K562 (cell line): ENCODE results near the gene STAB2. TPM values are rescaled to one million over a fixed set of nuclear protein-coding genes. Genes with fewer than 3 reads are reported as not detected.
A peak's percentile ranks its signal among the peaks of the same experiment; 100 is the strongest.

ENCODE experiments used
- ATAC-seq: fragments of 200-7000 bp; cut with Tn5 transposase; 3 replicates; pipeline ENCODE4 v1.9.1; 2020; ENCODE audit warnings: moderate library complexity
- BruUV-seq: library from RNA; stranded (reverse); fragments of 400-500 nt; replicated peaks from 2 replicates; lab custom pipeline; 2021; lab: Mats Ljungman, UMichigan
- CTCF ChIA-PET: fragments of 300-600 bp; formaldehyde crosslinking; extraction: SDS; loops from one replicate; lab custom pipeline; 2021; ENCODE audit warnings: low intra/inter-chr PET ratio; lab: Yijun Ruan, JAX
- POLR2A ChIA-PET: fragments of 300-600, 350-650 bp; sonication (Branson Sonifier 250); formaldehyde crosslinking; extraction: SDS; loops from one replicate; lab custom pipeline; 2021; ENCODE audit warnings: antibody characterized with exemption, inconsistent platforms; lab: Yijun Ruan, JAX
- DNase-seq, 4 experiments: peaks; one replicate each; pipeline versions ENCODE4 v3.0.0 to v3.0.0-alpha.2; 2011 to 2018; ENCODE audit warnings: low spot score in 3 of 4, mixed read lengths in 3 of 4; ENCODE audit errors: extremely low read depth in 1 of 4
- FAIRE-seq: peaks from 2 replicates; lab custom pipeline; 2011; peaks lifted over from hg19 to GRCh38; lab: Jason Lieb, UNC
- H2AFZ ChIP-seq: 2 replicates; pipeline ENCODE4 v1.6.0; 2011; ENCODE audit warnings: low read depth, low read length, control low read depth, inconsistent platforms
- H3K27ac ChIP-seq: fragments of 200-600 bp; 3 replicates; pipeline ENCODE4 v1.8.0; 2011; ENCODE audit warnings: low read depth, mild to moderate bottlenecking, control low read depth, inconsistent platforms, low read length, moderate library complexity, mixed read lengths; ENCODE audit errors: extremely low read depth
- H3K27me3 ChIP-seq, 2 experiments: fragments of 300-600 bp in 1 of 2; 2 replicates in 1 of 2; 3 replicates in 1 of 2; pipeline versions ENCODE4 v1.6.0 to v1.8.0; 2011; ENCODE audit warnings: inconsistent platforms in 2 of 2, low read length in 2 of 2, mild to moderate bottlenecking in 1 of 2, mixed read lengths in 1 of 2, moderate library complexity in 1 of 2; ENCODE audit not compliant: control insufficient read depth in 2 of 2, insufficient read depth in 2 of 2
- H3K36me3 ChIP-seq: fragments of 300-600 bp; 3 replicates; pipeline ENCODE4 v1.8.0; 2011; ENCODE audit warnings: mild to moderate bottlenecking, low read length, inconsistent platforms; ENCODE audit not compliant: control insufficient read depth, insufficient read depth
- H3K4me1 ChIP-seq, 2 experiments: fragments of 200-600 bp in 1 of 2; replicated peaks in 1 of 2; 2 replicates in 1 of 2; 3 replicates in 1 of 2; pipeline versions ENCODE4 v1.5.1 to v1.8.0; 2011; ENCODE audit warnings: inconsistent platforms in 2 of 2, low read length in 2 of 2, mild to moderate bottlenecking in 1 of 2, mixed read lengths in 1 of 2, moderate library complexity in 1 of 2; ENCODE audit not compliant: control insufficient read depth in 2 of 2, insufficient read depth in 2 of 2
- H3K4me2 ChIP-seq: 2 replicates; pipeline ENCODE4 v1.6.1; 2011; ENCODE audit warnings: low read length, control low read depth, inconsistent platforms, mixed read lengths; ENCODE audit not compliant: insufficient read depth
- H3K4me3 ChIP-seq: fragments of 200-600 bp; sonication (generic), shearing (Covaris generic); 2 replicates; pipeline ENCODE4 v1.5.1; 2016; ENCODE audit warnings: control low read depth, inconsistent platforms
- H3K79me2 ChIP-seq: fragments of 200-600 bp; 3 replicates; pipeline ENCODE4 v1.8.0; 2011; ENCODE audit warnings: low read length, inconsistent platforms; ENCODE audit not compliant: control insufficient read depth, insufficient read depth
- H3K9ac ChIP-seq, 2 experiments: 2 replicates each; pipeline versions ENCODE4 v1.6.0 to v1.6.1; 2011; ENCODE audit warnings: low read depth in 2 of 2, low read length in 2 of 2, control low read depth in 1 of 2, inconsistent platforms in 1 of 2, mild to moderate bottlenecking in 1 of 2, mixed read lengths in 1 of 2; ENCODE audit not compliant: insufficient read depth in 1 of 2
- H3K9me1 ChIP-seq: one replicate; pipeline ENCODE4 v1.6.0; 2011; ENCODE audit warnings: inconsistent platforms, mild to moderate bottlenecking, low read length, moderate library complexity; ENCODE audit not compliant: control insufficient read depth, insufficient read depth
- H3K9me3 ChIP-seq: replicated peaks from 2 replicates; pipeline ENCODE4 v1.5.1; 2011; ENCODE audit warnings: low read depth, low read length, inconsistent platforms; ENCODE audit not compliant: control insufficient read depth, insufficient read depth
- H4K20me1 ChIP-seq: replicated peaks from 2 replicates; pipeline ENCODE4 v1.6.1; 2011; ENCODE audit warnings: low read length, inconsistent platforms, mixed read lengths; ENCODE audit not compliant: control insufficient read depth, insufficient read depth
- HEY1 ChIP-seq: fragments of 250-450 bp; sonication (Bioruptor Pico); IDR thresholded peaks from 2 replicates; pipeline ENCODE4 v1.5.0; 2020; ENCODE audit warnings: mild to moderate bottlenecking, moderate library complexity, borderline replicate concordance
- MAFG ChIP-seq: fragments of 450-650 bp; conservative IDR thresholded peaks from 2 replicates; pipeline ENCODE4 v1.6.1; 2016; ENCODE audit warnings: missing genetic modification characterization, missing compliant biosample characterization
- NUFIP1 ChIP-seq: fragments of 450-650 bp; IDR thresholded peaks from 2 replicates; pipeline ENCODE4 v1.6.1; 2018; ENCODE audit not compliant: partially characterized antibody
- PHF20 ChIP-seq: fragments of 450-650 bp; IDR thresholded peaks from 2 replicates; pipeline ENCODE4 v1.6.1; 2018; ENCODE audit not compliant: partially characterized antibody
- RAD51 ChIP-seq: fragments of 450-650 bp; IDR thresholded peaks from 2 replicates; pipeline ENCODE4 v1.7.1; 2016; ENCODE audit warnings: low read depth, mild to moderate bottlenecking, borderline replicate concordance
- SETDB1 ChIP-seq: IDR thresholded peaks from one replicate; pipeline ENCODE4 v1.6.1; 2012; ENCODE audit warnings: low read length, control low read depth, inconsistent platforms
- TBP ChIP-seq: optimal IDR thresholded peaks from 2 replicates; pipeline ENCODE3; 2011; ENCODE audit warnings: low read depth, low read length, improper control_type of control experiment
- USF2 ChIP-seq: sonication (generic); formaldehyde crosslinking; IDR thresholded peaks from 2 replicates; pipeline ENCODE4 v1.5.0; 2020; ENCODE audit warnings: missing genetic modification reagents
- ZNF24 ChIP-seq: fragments of 450-650 bp; IDR thresholded peaks from 2 replicates; pipeline ENCODE4 v1.6.1; 2016
- ZNF316 ChIP-seq: fragments of 450-650 bp; IDR thresholded peaks from 2 replicates; pipeline ENCODE4 v1.6.1; 2016
- ZNF507 ChIP-seq: conservative IDR thresholded peaks from 2 replicates; pipeline ENCODE4 v1.6.1; 2017; ENCODE audit warnings: missing genetic modification characterization, missing compliant biosample characterization
- WGBS: fragments of 100-300 bp; shearing (Covaris generic); methylation state at CpG from one replicate; pipeline ENCODE4 v1.1.6; 2016; ENCODE audit warnings: low coverage, mixed read lengths; ENCODE audit not compliant: insufficient coverage; ENCODE audit errors: missing lambda C conversion rate; 5-methylcytosine and 5-hydroxymethylcytosine counted together
- in situ Hi-C: fragments of 300-500 bp; cut with MboI; formaldehyde crosslinking; loops from 4 replicates; pipeline ENCODE4 v1.15.0; 2018; ENCODE audit warnings: inconsistent platforms, mixed read lengths
- intact Hi-C: fragments of 100-400 bp; cut with micrococcal nuclease; formaldehyde crosslinking; loops from 2 replicates; pipeline ENCODE4 v1.14.2; 2022
- polyA plus RNA-seq, 8 experiments: library from polyadenylated mRNA; depleted of rRNA in 4 of 8; stranded (reverse) in 5 of 8; unstranded in 3 of 8; fragments of >200 nt; fragmentation: Nextera tagmentation in 2 of 8; fragmentation: Illumina TruSeq in 1 of 8; extraction: Ambion mirVana in 2 of 8; extraction: Trizol in 1 of 8; gene quantifications; 2 replicates each; pipeline versions ENCODE4 v1.2.1 to v1.2.3, GENCODE V29; 2011 to 2014; ENCODE audit warnings: inconsistent platforms in 1 of 8, missing spikeins in 1 of 8
- total RNA-seq, 7 experiments: library from RNA; depleted of rRNA in 6 of 7; stranded (reverse); fragments of >200 nt in 6 of 7; fragmentation: Illumina TruSeq in 2 of 7; extraction: Trizol in 2 of 7; gene quantifications; 2 replicates each; pipeline versions ENCODE4 v1.2.1 to v1.2.3, GENCODE V29; 2011 to 2021; ENCODE audit warnings: low replicate concordance in 1 of 7
- TF ChIP-seq, protein P1 (sequence below): fragments of 450-650 bp; IDR thresholded peaks from 2 replicates; pipeline ENCODE4 v1.6.1; 2016; ENCODE audit warnings: mild to moderate bottlenecking
- TF ChIP-seq, protein P2 (sequence below): fragments of 450-650 bp; conservative IDR thresholded peaks from 2 replicates; pipeline ENCODE4 v1.6.1; 2016; ENCODE audit warnings: missing genetic modification characterization, low read depth, mild to moderate bottlenecking, control low read depth, missing compliant biosample characterization

The STAB2 gene
- total and polyA plus RNA-seq, 9 of the 15 experiments (the other 6 are each of a cell fraction or from before 2014, with no cell fraction given): 0.10 TPM; not detected in 8

- Histone ChIP-seq H4K20me1 (no peaks in the 10 kb centered on the region), H3K9me3 (no peaks in the 10 kb centered on the region), H2AFZ (no peak overlapping the region), H3K9me1 (no peaks in the 10 kb centered on the region), H3K4me1 (no peaks in the 10 kb centered on the region), H3K27ac (no peak overlapping the region), H3K4me2 (no peak overlapping the region), H3K79me2 (no peaks in the 10 kb centered on the region), H3K9ac (no peak overlapping the region), H3K4me3 (no peak overlapping the region), H3K27me3 (peaks cover 2 to 11% of the 10 kb centered on the region in 2 experiments; a peak in 3 of 5 replicates), H3K36me3 (no peaks in the 10 kb centered on the region)
- intact Hi-C loops: no loop called here
- WGBS: 3% methylated on average over 7 of the region's 8 CpGs
- no TSS peak for BruUV-seq
- POLR2A ChIA-PET: interaction anchor here (2.4 kb wide), 1 partner anchor 9 kb away, joined by 6 read pairs; no protein-coding TSS in a partner anchor
- ATAC-seq: no peak
- CTCF ChIA-PET: no interaction called here
- no peak for FAIRE-seq
- in situ Hi-C loops: no loop called here
- no peak for DNase-seq
- 0 out of 2 replicates have a peak, but pooled peaks have one; percentile 12 for TF ChIP-seq RAD51
- TF ChIP-seq TBP: no peak
- TF ChIP-seq NUFIP1: no peak
- no peak for TF ChIP-seq ZNF316
- TF ChIP-seq, protein P1, sequence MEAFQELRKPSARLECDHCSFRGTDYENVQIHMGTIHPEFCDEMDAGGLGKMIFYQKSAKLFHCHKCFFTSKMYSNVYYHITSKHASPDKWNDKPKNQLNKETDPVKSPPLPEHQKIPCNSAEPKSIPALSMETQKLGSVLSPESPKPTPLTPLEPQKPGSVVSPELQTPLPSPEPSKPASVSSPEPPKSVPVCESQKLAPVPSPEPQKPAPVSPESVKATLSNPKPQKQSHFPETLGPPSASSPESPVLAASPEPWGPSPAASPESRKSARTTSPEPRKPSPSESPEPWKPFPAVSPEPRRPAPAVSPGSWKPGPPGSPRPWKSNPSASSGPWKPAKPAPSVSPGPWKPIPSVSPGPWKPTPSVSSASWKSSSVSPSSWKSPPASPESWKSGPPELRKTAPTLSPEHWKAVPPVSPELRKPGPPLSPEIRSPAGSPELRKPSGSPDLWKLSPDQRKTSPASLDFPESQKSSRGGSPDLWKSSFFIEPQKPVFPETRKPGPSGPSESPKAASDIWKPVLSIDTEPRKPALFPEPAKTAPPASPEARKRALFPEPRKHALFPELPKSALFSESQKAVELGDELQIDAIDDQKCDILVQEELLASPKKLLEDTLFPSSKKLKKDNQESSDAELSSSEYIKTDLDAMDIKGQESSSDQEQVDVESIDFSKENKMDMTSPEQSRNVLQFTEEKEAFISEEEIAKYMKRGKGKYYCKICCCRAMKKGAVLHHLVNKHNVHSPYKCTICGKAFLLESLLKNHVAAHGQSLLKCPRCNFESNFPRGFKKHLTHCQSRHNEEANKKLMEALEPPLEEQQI: no peak
- TF ChIP-seq, protein P2, sequence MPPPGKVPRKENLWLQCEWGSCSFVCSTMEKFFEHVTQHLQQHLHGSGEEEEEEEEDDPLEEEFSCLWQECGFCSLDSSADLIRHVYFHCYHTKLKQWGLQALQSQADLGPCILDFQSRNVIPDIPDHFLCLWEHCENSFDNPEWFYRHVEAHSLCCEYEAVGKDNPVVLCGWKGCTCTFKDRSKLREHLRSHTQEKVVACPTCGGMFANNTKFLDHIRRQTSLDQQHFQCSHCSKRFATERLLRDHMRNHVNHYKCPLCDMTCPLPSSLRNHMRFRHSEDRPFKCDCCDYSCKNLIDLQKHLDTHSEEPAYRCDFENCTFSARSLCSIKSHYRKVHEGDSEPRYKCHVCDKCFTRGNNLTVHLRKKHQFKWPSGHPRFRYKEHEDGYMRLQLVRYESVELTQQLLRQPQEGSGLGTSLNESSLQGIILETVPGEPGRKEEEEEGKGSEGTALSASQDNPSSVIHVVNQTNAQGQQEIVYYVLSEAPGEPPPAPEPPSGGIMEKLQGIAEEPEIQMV (tag): no peak
- TF ChIP-seq ZNF507 (tag): no peak
- peak; percentile 51 for TF ChIP-seq USF2 (CRISPR knock-in tag)
- no peak for TF ChIP-seq ZNF24
- no peak for TF ChIP-seq HEY1 (CRISPR knock-in tag)
- no peak for TF ChIP-seq MAFG (tag)
- no peak for TF ChIP-seq PHF20
- no peak for TF ChIP-seq SETDB1
Observed at GRCh38 chr12:103735291-103735690, 148.2 kb downstream of the STAB2 start.
